ENCODE results near the gene B3GAT1. TPM values are rescaled to one million over a fixed set of nuclear protein-coding genes. Genes with fewer than 3 reads are reported as not detected.

Gene B3GAT1
- total RNA-seq, 1 experiment from 2014 or later: 4.9 TPM

- DNase-seq (ENCODE audit: low spot score): no peak
These were observed 1.3 kb downstream of the B3GAT1 start for GRCh38 chr11:134410766-134411165.

GRCh38 chr11:134409552-134410429 lies 2.3 kb downstream of the B3GAT1 start:
- no peak for DNase-seq (ENCODE audit: low spot score)

- DNase-seq (ENCODE audit: low spot score): no peak
These were observed 4.1 kb downstream of the B3GAT1 start for GRCh38 chr11:134407923-134408322.

GRCh38 chr11:134407321-134407828 lies 4.7 kb downstream of the B3GAT1 start:
- DNase-seq (ENCODE audit: low spot score): no peak

GRCh38 chr11:134406264-134407185 lies 5.5 kb downstream of the B3GAT1 start:
- peak; percentile 14 for DNase-seq (ENCODE audit: low spot score)

GRCh38 chr11:134405841-134406240 lies 6.2 kb downstream of the B3GAT1 start:
- no peak for DNase-seq (ENCODE audit: low spot score)

- DNase-seq (ENCODE audit: low spot score): no peak
These were observed 6.6 kb downstream of the B3GAT1 start for GRCh38 chr11:134405436-134405835.

- DNase-seq (ENCODE audit: low spot score): no peak
These were observed 7.3 kb downstream of the B3GAT1 start for GRCh38 chr11:134404575-134405341.

- DNase-seq (ENCODE audit: low spot score): no peak
These were observed 9.1 kb downstream of the B3GAT1 start for GRCh38 chr11:134402910-134403309.

- DNase-seq (ENCODE audit: low spot score): peak; percentile 15
These were observed 9.9 kb downstream of the B3GAT1 start for GRCh38 chr11:134401825-134402809.

GRCh38 chr11:134399996-134400395 lies 12.0 kb downstream of the B3GAT1 start:
- DNase-seq (ENCODE audit: low spot score): no peak

GRCh38 chr11:134399293-134399654 lies 12.8 kb downstream of the B3GAT1 start:
- no peak for DNase-seq (ENCODE audit: low spot score)

GRCh38 chr11:134398644-134399292 lies 13.3 kb downstream of the B3GAT1 start:
- no peak for DNase-seq (ENCODE audit: low spot score)

- no peak for DNase-seq (ENCODE audit: low spot score)
These were observed 14.0 kb downstream of the B3GAT1 start for GRCh38 chr11:134398079-134398444.

GRCh38 chr11:134397304-134398078 lies 14.6 kb downstream of the B3GAT1 start:
- no peak for DNase-seq (ENCODE audit: low spot score)

GRCh38 chr11:134395002-134395401 lies 17.0 kb downstream of the B3GAT1 start:
- no peak for DNase-seq (ENCODE audit: low spot score)

- DNase-seq (ENCODE audit: low spot score): no peak
These were observed 17.7 kb downstream of the B3GAT1 start for GRCh38 chr11:134394311-134394710.

GRCh38 chr11:134393638-134394037 lies 18.4 kb downstream of the B3GAT1 start:
- DNase-seq (ENCODE audit: low spot score): no peak

- no peak for DNase-seq (ENCODE audit: low spot score)
These were observed 19.0 kb downstream of the B3GAT1 start for GRCh38 chr11:134392953-134393615.
